HFF-Myc (cell line): ENCODE measurements around the gene MIF.
"Not testable (repeated sequence)": the region's sequence is repeated elsewhere in the genome, so short reads cannot be mapped to it uniquely, and the experiment has no call there.

Source experiments
- DNase-seq: peaks from one replicate; pipeline ENCODE4 v3.0.0-alpha.2; 2011; ENCODE audit warnings: low read depth; ENCODE audit errors: extremely low read depth
- H3K4me3 ChIP-seq: replicated peaks from 2 replicates; pipeline ENCODE4 v1.5.1; 2011; ENCODE audit warnings: low read depth, mild to moderate bottlenecking, control low read depth, low read length
- TF ChIP-seq, protein P1 (sequence below): IDR thresholded peaks from 2 replicates; pipeline ENCODE4 v1.5.1; 2012; ENCODE audit warnings: mild to moderate bottlenecking, low read depth, low read length, control low read depth; ENCODE audit errors: missing control alignments

Gene MIF

DNA sequence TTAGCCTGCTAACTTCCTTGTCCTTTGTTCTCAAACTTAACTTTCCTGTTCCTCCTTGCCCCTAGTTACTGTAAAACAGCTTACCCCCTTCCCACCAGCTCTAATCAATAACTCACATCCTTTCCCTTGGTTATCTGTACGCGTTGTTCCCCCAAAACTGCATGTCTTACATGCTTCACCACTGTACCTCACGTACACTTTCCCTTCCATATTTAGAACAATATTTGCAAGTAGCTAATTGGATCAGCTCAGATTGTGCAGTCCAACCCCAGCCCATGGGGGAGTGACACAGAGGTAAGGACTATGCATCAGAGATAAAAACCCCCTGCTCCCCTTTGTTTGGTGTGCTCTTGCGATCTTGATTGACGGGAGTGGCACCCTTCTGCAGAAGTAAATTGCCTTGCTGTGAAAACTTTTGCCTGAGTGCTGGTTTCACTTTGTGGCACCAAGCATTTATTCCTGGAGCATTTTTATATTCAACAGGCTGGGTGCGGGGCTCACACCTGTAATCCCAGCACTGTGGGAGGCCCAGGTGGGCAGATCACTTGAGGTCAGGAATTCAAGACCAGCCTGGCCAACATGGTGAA is 30.9 kb downstream of the MIF start:
- TF ChIP-seq, protein P1, sequence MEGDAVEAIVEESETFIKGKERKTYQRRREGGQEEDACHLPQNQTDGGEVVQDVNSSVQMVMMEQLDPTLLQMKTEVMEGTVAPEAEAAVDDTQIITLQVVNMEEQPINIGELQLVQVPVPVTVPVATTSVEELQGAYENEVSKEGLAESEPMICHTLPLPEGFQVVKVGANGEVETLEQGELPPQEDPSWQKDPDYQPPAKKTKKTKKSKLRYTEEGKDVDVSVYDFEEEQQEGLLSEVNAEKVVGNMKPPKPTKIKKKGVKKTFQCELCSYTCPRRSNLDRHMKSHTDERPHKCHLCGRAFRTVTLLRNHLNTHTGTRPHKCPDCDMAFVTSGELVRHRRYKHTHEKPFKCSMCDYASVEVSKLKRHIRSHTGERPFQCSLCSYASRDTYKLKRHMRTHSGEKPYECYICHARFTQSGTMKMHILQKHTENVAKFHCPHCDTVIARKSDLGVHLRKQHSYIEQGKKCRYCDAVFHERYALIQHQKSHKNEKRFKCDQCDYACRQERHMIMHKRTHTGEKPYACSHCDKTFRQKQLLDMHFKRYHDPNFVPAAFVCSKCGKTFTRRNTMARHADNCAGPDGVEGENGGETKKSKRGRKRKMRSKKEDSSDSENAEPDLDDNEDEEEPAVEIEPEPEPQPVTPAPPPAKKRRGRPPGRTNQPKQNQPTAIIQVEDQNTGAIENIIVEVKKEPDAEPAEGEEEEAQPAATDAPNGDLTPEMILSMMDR, result no peak
- H3K4me3 ChIP-seq, result no peak overlapping the region
- no peak for DNase-seq

DNA sequence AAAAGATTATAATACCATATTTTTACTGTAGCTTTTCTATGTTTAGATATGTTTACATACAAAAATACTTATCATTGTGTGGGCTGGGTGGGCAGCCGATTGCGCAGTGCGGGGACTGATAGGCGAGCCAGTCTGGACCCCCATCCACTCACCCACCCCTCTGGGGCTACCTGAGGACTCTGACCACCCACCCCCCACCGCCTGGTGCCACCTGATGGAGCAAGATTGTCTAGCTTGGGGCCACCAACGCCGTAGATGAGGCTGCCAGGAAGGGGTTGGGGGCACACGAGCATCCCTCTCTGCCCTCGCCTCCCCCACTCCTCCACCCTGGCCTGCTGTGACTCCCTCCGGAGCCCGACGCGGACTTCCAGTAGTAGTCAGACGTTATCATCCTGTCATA is 32.4 kb downstream of the MIF start:
- no peak overlapping the region for H3K4me3 ChIP-seq
- TF ChIP-seq, protein P1, result no peak
- no peak for DNase-seq

DNA sequence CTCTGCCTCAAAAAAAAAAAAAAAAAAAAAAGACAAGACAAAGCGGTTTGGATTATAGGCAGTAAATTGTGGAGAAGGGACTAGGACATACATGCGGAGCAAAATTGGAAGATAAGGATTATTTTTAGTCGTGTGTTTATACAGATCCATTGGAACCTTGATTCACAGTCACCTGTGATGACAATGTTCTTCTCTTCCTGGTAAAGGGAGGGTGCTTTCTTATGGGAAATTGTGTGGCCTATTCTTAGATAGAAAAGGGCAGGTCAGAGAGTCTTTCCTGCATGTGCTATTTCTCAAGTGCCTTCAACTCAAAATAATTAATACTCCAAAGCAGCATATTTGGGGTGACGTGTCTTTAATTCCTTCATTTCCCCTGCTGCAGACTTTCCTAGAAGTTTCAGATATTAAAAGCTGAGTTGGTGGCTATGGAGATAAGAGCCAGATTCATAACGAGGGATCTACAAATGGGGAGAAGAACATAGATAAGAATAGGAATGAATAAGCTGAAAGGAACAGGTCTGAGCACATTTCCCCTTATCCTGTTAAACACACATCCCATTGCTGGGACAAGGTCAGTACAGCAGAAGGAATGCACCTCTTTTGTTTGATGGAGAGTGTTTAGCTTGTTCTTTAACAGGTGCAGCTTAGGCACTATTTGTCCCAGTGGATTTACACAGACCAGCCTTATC is 44.3 kb downstream of the MIF start:
- no peak for DNase-seq
- TF ChIP-seq, protein P1, result no peak

DNA sequence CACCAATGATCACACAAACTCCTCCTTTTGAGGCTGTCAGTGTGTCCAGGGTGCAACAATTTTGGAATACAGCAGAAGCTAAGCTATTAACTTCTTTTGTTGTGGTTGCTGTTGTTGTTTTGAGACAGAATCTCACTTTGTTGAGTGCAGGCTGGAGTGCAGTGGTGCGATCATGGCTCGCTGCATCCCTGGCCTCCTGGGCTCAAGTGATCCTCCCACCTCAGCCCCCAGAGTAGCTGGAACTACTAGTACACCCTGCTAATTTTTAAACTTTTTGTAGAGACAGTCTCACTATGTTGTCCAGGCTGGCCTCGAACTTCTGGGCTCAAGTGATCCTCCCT is 44.8 kb downstream of the MIF start:
- no peak for DNase-seq
- H3K4me3 ChIP-seq, result no peak overlapping the region
- TF ChIP-seq, protein P1, result no peak

More for the DNA sequence above, 44.3 kb downstream of the MIF start:
- H3K4me3 ChIP-seq, result no peak overlapping the region

DNA sequence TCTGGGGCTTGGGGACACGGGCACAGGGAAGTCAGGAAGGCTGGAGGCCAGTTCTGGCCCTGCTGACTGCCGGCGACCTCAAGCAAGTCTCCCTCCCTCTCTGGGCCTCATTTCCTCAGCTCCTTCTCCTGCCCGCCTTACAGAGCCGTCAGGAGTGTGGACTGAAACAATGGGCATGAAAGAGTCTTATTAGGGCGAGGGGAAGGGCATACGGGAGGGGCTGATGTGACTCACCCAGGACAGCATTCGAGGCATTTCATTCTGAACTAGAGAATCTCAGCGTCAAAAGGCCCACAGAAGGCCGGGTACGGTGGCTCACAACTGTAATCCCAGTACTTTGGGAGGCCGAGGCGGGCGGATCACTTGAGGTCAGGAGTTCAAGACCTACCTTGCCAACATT is 46.0 kb downstream of the MIF start:
- not testable (repeated sequence) for DNase-seq, H3K4me3 ChIP-seq
